Measurements from ENCODE around the gene CISH.

Gene CISH

DNA sequence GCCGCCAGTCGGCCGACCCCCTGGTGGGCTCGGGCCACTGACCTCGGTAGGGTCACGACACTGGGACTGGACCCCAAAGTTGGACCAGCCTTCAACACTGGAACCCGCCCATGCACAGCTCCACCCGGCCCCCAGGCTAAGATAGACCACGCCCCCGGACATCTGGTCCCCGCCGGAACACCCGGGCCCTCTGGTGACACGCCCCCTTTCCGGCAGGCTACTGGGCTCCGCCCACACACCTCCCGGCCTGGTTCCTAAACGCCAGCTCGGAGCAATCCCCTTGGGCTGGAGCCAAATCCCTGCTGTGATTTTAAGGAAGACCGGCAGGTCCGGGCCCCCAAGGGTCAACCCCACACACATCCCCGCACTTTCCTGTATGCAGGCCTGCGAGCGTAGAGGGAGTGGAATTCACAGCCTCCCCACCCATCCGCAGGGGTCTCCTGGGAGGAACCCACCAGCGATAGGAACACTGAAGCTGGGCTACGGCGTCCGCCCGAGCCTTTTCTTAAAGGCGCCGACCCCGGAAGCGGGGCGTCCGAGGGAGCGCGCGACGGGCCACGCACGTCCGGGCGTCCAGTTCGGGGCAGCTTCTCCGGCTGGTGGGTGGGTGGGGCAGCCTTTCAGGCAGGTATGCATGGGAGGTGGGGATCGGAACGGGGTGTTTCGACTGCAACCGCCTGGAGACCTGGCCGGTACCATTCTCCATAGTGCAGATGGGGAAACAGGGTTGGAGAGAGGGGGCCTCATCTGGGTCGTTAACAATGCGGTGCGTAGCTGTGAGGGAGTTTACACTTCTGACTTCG is 42.4 kb downstream of the CISH start, which contains the start of gene HEMK1:
Gene HEMK1 (plus strand): TSS at position 576 of the 803 bp plus-strand sequence. CDS start 1,583 bp downstream, outside the sequence.
- peak; percentile 44 for DNase-seq

GRCh38 chr3:50567386-50568167 is 44.0 kb downstream of the CISH start, which contains the start of gene C3orf18:
Gene C3orf18 (minus strand): TSS chr3:50567747. CDS start chr3:50565699, 2,048 bp downstream.
- peak; percentile 47 for DNase-seq

DNA sequence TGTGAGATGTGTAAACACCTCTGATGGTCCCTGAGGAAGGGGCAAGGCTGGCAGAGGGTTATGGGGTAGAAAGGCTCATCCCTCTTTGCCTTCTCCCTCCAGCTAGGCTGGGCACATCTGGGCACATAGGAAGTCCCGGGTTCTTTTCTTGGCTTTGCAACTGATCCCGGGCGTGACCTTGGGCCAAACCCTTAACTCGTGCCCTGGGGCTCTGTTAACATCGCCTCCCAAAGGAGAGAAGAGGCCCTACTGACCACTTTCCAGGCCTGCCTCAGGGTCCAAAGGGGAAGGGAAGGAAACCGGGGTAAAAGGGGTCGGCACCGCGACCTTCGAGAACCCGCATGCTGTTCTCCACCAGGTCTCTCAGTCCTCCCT is 44.6 kb downstream of the CISH start:
- no peak for DNase-seq

DNA sequence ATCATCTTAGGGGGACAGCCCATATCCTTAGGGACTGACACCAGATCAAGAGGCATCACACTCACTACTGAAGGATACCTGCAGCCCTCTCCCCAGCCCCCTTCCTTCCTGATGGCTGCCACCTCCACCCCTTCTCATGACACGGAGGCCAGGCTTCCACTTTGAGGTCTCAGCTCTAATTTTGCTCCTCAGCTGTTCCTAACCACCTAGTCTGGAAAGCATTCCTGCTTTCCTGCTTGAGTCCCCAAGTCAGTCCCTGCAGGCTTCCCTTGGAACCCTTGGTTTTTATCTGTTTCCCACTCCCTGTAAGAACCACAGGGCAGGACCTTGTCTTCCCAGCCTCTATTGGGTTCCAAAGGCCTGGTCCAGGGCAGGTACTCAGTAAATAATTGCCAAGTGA is 47.3 kb downstream of the CISH start:
- DNase-seq: no peak

DNA sequence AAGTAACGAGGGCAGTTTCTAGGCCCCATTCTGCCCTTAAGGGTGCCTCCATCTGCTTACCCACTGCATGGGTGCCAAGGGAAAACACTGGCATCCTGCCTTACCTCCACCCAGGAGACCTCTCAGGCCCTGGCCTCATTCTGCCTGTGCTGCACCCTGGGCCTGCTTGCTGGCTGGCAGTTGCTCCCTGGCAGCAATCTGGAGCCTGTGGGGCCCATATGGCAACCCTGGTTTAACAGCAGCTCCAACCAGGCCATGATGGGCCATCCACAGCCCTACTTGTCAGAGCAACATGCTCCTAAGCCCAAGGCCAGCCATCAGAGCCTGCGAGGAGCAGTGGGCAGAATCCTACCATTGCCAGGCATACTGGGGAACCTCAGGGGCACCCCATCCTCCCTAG is 47.7 kb downstream of the CISH start:
- DNase-seq: no peak

DNA sequence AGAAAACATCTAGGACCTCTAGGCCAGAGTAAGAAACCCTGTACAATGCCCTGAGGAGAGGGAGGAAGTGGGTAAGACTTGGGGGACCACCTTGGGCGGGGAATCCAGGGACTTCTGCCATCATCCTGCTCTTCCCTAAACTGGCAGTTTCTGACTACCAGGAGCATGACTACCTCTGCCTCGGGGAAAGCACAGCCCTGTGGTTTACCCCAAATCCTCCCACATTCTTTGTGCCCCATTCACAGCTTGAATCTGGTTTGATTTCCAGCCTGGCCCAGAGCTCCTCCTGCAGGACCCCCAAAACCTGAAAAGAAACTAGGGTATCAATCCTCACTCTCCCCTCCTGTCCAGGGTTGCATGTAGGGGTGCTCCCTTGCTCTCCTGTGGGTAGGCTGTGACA is 48.7 kb downstream of the CISH start:
- no peak for DNase-seq

- no peak for DNase-seq
These were observed 51.9 kb downstream of the CISH start for GRCh38 chr3:50559702-50560101.

- no peak for DNase-seq
These were observed 53.7 kb downstream of the CISH start for GRCh38 chr3:50557915-50558314.

GRCh38 chr3:50557106-50557505 is 54.5 kb downstream of the CISH start:
- no peak for DNase-seq
